GM12864 (cell line): ENCODE results near the gene RIC3.
"Not testable (repeated sequence)": the region's sequence is repeated elsewhere in the genome, so short reads cannot be mapped to it uniquely, and the experiment has no call there.

Experiments
- DNase-seq: peaks from one replicate; pipeline ENCODE4 v3.0.0-alpha.2; 2011; ENCODE audit warnings: low read depth
- H3K4me3 ChIP-seq: 2 replicates; pipeline ENCODE4 v1.5.1; 2011; ENCODE audit warnings: mild to moderate bottlenecking, low read depth, low read length, control low read depth
- TF ChIP-seq, protein P1 (sequence below): IDR thresholded peaks from 2 replicates; pipeline ENCODE4 v1.5.1; 2011; ENCODE audit warnings: low read depth, mild to moderate bottlenecking, moderate library complexity, low read length, control low read depth, inconsistent platforms; ENCODE audit errors: missing control alignments

RIC3 gene

DNA sequence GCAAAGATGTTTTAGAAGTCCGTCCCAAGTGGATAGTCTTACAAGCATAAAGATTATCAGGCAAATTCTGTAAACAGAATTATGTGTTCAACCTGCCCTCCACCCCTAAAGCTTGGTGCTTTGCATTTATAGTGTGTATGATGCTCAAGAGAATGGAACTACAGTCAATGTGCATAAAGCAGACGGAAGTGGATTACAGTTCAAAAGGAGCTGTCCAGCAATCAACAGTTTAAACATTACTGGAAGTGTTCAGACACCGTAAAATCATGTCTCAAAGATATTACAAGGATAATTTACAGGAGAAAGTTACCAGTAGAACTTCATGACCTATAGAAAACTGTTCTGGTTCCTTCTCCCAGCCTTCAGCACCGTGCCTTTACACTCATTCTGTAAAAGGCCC is 1.0 kb downstream of the RIC3 start:
- DNase-seq = no peak
- peak overlapping the region; percentile 59; the same call in 1 of the 2 replicates for H3K4me3 ChIP-seq
- TF ChIP-seq, protein P1, sequence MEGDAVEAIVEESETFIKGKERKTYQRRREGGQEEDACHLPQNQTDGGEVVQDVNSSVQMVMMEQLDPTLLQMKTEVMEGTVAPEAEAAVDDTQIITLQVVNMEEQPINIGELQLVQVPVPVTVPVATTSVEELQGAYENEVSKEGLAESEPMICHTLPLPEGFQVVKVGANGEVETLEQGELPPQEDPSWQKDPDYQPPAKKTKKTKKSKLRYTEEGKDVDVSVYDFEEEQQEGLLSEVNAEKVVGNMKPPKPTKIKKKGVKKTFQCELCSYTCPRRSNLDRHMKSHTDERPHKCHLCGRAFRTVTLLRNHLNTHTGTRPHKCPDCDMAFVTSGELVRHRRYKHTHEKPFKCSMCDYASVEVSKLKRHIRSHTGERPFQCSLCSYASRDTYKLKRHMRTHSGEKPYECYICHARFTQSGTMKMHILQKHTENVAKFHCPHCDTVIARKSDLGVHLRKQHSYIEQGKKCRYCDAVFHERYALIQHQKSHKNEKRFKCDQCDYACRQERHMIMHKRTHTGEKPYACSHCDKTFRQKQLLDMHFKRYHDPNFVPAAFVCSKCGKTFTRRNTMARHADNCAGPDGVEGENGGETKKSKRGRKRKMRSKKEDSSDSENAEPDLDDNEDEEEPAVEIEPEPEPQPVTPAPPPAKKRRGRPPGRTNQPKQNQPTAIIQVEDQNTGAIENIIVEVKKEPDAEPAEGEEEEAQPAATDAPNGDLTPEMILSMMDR = no peak

DNA sequence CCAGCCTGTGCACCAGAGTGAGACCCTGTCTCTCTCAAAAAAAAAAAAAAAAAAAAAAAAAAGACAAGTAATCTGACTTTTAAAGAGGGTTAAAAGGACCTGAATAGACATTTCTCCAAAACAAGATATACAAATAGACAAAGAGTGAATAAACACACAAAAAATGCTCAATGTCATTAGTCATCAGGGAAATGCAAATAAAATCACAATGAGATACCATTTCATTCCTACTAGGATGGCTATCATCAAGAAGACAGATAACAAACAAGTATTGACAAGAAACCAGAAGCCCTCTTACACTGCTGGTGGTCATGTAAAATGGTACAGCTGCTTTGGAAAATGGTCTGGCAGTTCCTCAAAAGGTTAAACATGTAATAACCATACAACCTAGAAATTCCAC is 4.1 kb downstream of the RIC3 start:
- TF ChIP-seq, protein P1 = no peak
- H3K4me3 ChIP-seq = no peak overlapping the region
- no peak for DNase-seq

DNA sequence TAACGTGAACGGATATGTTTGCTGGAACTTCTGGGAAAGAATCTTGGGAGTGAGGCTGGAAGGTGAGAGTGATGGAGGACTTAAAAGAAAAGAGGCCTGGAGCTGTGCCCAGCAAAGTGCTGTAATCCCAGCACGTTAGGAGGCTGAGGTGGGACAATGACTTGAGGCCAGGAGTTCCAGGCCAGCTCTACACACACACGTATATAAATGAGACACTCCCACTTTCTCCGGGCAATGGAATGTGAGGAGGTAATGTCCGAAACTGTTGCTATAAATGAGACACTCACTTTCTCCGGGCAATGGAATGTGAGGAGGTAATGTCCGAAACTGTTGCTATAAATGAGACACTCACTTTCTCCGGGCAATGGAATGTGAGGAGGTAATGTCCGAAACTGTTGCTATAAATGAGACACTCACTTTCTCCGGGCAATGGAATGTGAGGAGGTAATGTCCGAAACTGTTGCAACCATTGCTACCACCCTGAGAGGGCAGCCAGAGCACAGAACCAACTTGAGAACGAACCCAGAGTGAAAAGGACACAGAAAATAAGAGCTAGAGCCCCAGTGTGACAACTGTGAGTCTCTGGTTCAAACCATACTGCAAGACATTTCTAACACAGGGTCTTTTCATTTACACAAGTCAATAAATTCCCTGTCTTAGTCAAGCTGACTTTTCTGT is 7.1 kb downstream of the RIC3 start:
- not testable (repeated sequence) for H3K4me3 ChIP-seq, DNase-seq

DNA sequence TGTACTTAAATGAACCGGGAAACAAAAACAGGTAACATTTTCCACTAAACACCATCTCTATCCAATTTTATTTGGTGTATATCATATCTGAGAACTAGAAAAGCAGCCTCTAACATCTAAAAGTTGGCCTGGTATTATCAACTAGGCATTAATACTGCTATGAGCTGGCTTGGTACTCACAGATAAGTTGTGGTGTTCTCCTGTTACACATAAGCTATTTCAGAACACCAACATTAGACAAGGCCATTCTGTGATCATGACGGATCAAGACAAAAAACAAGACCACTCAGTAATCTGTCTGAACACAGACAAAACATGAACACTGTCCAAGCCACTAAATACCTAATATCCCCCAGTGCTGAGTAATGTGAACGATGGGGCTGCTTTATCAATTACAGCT is 11.9 kb downstream of the RIC3 start:
- no peak for DNase-seq
- no peak overlapping the region for H3K4me3 ChIP-seq
- TF ChIP-seq, protein P1 = no peak

DNA sequence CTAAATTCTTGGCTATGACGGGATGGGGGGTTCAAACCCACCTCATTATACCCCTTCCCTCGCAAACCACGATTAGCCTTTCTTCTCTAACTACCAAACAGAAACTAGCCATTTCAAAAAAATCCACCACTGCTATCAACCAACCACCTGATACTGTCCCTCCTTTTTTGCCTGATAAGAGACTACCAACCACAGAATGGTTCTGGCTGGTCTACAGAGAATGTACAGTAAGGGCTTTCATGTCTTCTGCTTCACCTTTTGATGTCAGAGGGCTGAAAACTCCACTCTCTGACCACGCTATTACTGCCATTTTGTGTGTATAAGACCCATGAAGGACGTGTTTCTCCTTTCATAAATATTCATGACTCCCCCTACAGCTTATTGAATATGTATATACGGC is 19.1 kb downstream of the RIC3 start:
- no peak overlapping the region for H3K4me3 ChIP-seq
- TF ChIP-seq, protein P1 = no peak
- DNase-seq = no peak

DNA sequence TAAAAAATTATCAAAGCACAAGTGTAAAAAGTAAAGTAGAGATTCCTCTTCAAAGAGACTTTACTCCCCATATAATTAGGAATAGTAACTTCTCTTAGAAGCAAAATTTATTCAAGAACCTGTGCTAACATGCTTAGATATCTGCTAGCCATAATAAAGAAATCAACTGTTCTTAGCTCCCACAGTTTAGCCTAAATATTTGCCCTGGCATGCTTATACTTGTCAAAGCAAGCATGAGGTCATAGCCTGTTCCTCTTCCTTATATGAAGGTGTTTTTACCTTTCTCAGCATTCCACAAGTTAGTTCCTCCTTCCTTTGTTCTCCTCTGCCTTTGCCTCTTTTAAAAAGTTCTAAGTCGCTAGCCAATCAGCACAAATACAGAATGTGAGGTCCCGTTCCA is 30.3 kb downstream of the RIC3 start:
- TF ChIP-seq, protein P1 = no peak
- DNase-seq = no peak
- H3K4me3 ChIP-seq = no peak overlapping the region

DNA sequence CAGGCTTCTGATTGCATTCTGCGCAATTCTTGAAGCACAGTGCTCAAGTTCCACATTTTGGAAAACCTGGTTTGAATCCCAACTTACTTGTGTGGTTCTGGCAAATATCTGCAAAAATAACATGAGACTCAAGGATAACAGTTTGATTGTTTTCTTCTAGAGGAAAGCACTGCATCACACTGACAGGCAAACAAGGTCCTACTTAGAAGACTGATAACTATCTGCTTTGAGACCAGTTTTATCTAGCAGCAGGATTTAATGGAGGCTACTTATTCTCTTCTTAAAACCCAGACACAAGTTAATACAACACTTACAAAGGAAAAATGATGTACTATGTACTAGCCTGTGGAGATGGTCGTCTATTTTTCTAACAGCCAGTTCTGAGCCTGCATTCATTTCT is 41.4 kb downstream of the RIC3 start:
- no peak for DNase-seq
- TF ChIP-seq, protein P1 = no peak
- H3K4me3 ChIP-seq = no peak overlapping the region
